ENCODE data around the gene TGFB2.

TGFB2 gene

GRCh38 chr1:218394989-218395388, 49.9 kb downstream of the TGFB2 start:
- DNase-seq = no peak

DNA sequence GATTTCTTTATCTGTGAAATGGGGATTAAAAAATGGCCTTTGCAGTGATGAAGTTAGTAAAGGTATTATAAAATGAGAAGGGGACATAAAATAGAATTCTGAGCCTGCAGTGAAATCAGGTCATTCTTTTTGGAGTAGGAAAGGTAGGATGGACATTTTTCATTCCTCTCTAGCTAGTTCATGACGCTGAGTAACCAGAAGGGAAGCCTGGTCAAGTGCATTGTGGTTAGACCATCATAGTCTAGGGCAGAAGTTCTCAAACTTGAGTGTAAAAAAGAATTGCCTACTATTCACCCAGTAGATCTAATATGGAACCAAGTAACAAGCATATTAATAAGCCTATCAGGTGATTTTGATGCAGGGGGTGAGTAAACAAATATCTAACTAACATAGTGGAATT, 50.8 kb downstream of the TGFB2 start:
- DNase-seq = no peak

DNA sequence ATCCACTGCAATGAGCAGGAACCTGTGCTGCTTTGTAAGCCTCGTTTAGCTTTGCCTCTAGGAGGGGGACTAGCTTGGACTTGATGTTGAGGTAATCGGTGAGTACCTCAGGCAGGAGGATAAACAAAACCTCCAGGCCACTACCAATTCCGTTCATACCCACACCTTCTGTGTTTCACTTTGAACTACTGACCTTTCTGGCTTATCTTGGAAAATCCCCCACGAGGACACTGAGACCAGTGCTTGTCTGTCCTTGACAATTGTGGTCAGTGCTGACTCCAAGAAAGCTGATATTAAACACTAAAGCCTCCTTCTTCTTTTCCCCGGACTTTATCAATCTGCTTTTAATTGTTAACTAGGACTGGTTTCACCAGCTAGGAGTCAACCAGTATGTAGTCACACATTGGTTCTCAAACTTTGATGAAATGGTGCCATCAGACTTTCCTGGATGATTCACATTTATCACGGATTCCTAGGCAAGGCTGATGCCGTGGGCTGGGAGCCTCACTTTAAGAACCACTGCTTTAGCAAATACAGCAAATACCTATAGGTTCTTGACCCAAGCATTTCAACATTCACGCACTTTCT, 52.7 kb downstream of the TGFB2 start:
- DNase-seq = no peak

GRCh38 chr1:218400624-218401023, 55.5 kb downstream of the TGFB2 start:
- no peak for DNase-seq

- DNase-seq = no peak
These were observed 56.4 kb downstream of the TGFB2 start for GRCh38 chr1:218401441-218401997.

DNA sequence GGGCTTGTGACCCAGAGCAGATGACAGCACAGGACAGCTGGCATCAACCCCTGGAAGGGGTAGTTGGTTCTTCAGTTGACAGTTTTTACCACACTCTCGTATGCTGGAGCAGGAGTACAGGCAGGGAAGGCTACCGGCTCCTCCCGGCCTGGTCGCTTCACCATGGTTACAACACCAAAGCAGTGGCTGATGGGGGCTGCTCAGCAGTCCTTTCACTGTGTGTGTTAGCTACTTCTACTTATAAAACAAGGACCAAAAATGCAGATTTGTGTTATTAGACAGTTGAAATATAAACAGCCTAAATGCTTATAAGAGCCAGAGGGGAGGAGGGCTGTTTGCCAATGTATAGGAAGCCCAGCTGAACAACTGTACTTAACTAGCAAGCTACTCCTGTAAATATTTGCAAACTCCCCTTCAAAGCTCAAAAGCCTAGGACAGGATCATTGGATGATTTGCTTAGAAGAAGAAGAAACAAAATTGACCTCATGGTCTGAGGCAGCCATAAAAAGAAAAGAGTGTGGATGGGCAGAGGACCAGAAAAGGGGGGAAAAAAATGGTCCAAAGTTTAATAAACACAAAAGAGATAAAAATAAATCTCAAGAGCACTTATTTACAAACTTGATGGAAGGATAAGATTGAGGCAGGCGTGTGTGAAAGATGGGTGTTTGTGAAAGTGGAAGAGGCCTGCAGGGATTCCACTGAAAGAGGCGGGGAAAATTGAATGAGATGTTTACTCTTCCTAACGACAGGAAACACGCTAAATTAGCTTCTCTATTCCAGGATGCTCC, 57.1 kb downstream of the TGFB2 start:
- no peak for DNase-seq

GRCh38 chr1:218402786-218403120, 57.6 kb downstream of the TGFB2 start:
- DNase-seq = no peak

- DNase-seq = no peak
These were observed 58.2 kb downstream of the TGFB2 start for GRCh38 chr1:218403300-218403699.

- no peak for DNase-seq
These were observed 62.5 kb downstream of the TGFB2 start for GRCh38 chr1:218407630-218408029.

GRCh38 chr1:218408135-218408534, 63.0 kb downstream of the TGFB2 start:
- no peak for DNase-seq

GRCh38 chr1:218408942-218409341, 63.8 kb downstream of the TGFB2 start:
- DNase-seq = no peak

DNA sequence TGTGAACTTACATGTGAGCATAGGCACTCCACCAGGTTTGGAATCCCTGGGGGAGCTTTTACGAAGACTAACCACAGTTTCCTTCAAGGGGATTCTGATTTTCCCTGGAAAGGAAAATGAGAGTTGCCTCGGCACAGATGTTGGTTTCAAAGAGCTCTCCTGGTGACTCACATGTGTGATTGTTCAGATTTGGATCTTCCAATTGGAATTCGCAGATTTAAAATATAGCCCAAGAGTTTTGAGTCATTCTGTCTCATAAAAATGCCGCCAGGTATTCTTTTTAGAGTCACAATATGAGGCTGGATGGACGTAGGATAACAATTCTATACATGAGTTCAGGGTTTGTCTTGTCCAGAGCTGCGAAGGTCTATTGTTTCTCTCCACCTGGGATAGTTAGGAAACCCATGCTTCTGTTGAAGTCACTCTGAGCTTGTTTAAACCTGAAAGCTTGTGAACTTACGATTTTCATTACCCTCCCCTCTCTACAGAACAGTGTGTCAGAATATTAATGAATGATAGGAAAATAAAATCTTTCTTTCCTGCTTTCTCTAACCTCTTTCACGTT, 64.9 kb downstream of the TGFB2 start:
- no peak for DNase-seq

GRCh38 chr1:218411101-218411500, 66.0 kb downstream of the TGFB2 start:
- DNase-seq = no peak

GRCh38 chr1:218412171-218412570, 67.0 kb downstream of the TGFB2 start:
- no peak for DNase-seq

- DNase-seq = no peak
These were observed 68.0 kb downstream of the TGFB2 start for GRCh38 chr1:218413179-218413578.

DNA sequence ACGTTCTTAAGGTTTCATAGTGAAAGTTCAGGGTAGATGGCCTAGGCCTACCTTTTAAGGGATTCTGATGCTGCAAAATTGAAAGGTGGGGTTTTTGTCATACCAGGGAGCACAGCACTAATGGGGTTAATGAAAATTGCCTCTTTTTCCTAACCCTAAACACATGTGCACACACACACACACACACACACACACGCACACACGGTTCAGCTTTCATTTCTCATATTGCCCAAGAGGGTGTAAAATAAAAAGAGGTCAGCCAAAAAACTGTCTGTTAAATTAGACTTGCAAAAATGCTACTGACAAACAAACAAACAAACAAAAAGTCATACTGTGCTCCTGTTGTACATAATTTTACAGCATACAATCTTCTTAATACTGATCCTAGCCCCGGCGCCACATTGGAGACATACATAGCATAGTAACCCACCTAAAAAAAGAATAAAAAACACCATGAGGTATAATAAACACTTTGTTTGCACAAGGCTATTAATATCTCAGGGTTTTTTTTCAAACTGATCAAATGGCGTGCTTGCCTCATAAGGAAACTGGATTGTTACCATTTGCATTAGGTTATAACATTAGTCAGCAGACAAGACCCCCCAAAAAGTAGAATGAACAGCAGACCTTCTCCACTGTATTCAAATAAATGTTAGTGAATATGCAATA, 69.1 kb downstream of the TGFB2 start:
- DNase-seq = no peak

DNA sequence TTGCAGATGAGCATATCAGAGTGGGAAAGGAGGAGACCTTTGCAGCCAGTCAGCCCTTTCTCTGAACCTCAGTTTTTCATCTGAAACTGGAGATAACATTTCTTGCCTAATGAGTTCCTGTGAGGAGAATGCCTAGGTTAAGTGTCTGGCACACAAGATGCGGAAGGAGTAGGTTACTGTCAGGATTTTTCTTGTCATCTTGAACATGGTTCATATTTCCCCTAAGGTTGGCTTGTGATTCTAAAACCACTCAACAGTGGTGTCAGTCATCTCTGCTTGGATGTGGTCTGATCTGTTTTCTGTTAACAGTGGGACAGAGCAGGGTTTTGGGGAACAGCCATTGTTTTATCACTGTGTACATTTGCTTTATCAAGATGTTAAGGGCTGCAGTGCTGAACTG, 70.6 kb downstream of the TGFB2 start:
- DNase-seq = no peak

- no peak for DNase-seq
These were observed 76.4 kb downstream of the TGFB2 start for GRCh38 chr1:218421531-218421930.

GRCh38 chr1:218424502-218424901, 79.4 kb downstream of the TGFB2 start:
- no peak for DNase-seq

GRCh38 chr1:218425647-218426342, 80.7 kb downstream of the TGFB2 start:
- DNase-seq = no peak

DNA sequence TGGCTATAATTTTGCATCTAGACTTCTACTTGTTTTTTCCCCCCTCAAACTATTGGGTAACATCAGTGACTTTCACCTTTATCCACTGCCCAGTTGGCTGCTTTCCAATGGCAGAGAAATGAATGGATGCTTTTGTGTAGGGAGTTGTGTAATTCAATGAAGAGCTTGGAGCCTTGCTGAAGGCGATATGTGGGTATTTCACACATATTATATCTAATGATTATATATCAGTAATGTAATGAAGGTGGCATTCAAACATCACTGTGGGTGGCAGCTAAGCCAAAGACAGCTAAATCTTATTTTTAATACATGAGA, 81.2 kb downstream of the TGFB2 start:
- DNase-seq = no peak

DNA sequence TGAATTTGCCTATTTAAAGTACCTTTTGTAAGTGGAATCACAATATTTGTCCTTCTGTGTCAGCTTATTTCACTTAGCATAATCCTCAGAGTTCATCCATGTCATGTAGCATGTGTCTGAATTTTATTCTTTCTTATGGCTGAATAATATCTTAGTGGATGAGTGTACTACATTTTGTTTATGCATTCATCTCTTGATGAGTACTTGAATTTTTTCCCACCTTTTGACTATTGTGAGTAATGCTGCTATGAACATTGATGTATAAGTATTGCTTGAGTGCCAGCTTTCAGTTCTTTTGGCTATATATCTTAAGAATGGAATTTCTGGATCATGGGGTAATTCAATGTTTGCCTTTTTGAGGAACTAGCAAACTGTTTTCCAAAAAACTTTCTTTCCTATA, 84.2 kb downstream of the TGFB2 start:
- no peak for DNase-seq

GRCh38 chr1:218430346-218430745, 85.2 kb downstream of the TGFB2 start:
- no peak for DNase-seq

Data from KG1 (cell line).